Measurements from ENCODE around the gene ASB13.

- TF ChIP-seq POLR2A (IDR thresholded peaks at IDR 0.05) (no peak), POLR2AphosphoS5 (IDR thresholded peaks at IDR 0.05) (no peak)
These were observed 56.3 kb downstream of the ASB13 start for GRCh38 chr10:5609952-5610616.
